Measurements from ENCODE around the gene DDO. TPM values are rescaled to one million over a fixed set of nuclear protein-coding genes. Genes with fewer than 3 reads are reported as not detected.
A peak's percentile ranks its signal among the peaks of the same experiment; 100 is the strongest.

DDO gene
- total RNA-seq, 2 donors from 2014 or later: 0.34 TPM; not detected in 1

DNA sequence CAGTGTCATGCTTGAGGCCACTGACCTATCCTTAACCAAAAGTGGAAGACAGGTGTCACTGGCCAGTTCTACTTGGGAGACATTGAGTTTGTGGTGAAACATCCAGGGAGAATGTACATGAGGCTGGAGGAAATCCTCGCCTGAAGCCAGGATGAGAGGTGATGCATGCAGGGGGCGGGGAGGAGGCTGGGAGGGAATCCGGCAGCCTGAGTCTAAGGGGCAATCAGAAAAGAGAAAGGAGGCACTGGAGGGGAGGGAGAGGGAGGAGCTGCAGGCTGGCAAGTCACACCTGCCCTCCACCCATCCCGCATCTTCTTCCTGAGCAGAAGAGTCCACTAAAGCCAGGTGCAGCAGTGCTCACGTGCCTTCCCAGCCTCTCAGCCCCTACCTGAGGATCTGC is 14.9 kb upstream of the DDO start:
- Mint-ChIP-seq H3K36me3 (no peaks in the 10 kb centered on the region), H3K9me3 (no peaks in the 10 kb centered on the region), H3K27ac (no peak overlapping the region)
- ATAC-seq (no peak), DNase-seq (ENCODE audit: low spot score in 2 of 2) (no peak)

GRCh38 chr6:110428153-110428552 is 12.8 kb upstream of the DDO start:
- Mint-ChIP-seq H3K36me3 (no peaks in the 10 kb centered on the region), H3K27ac (no peak overlapping the region), H3K9me3 (no peaks in the 10 kb centered on the region)
- no peak for ATAC-seq
- no peak for DNase-seq (ENCODE audit: low spot score in 2 of 2)

- ATAC-seq (no peak), DNase-seq (ENCODE audit: low spot score in 2 of 2) (no peak)
- H3K9me3 Mint-ChIP-seq: peaks cover 7 to 10% of the 10 kb centered on the region in 2 donors
- no peak overlapping the region for H3K27ac Mint-ChIP-seq
- H3K36me3 Mint-ChIP-seq: peaks cover 8 to 11% of the 10 kb centered on the region in 2 donors
Measured at GRCh38 chr6:110425816-110426215, 10.4 kb upstream of the DDO start.

- Mint-ChIP-seq H3K9me3 (peaks cover 9 to 12% of the 10 kb centered on the region in 2 donors), H3K27ac (no peak overlapping the region), H3K36me3 (peaks cover 8 to 15% of the 10 kb centered on the region in 2 donors)
- DNase-seq (ENCODE audit: low spot score in 2 of 2) (no peak), ATAC-seq (no peak)
Measured at GRCh38 chr6:110422444-110422822, 7.1 kb upstream of the DDO start.

DNA sequence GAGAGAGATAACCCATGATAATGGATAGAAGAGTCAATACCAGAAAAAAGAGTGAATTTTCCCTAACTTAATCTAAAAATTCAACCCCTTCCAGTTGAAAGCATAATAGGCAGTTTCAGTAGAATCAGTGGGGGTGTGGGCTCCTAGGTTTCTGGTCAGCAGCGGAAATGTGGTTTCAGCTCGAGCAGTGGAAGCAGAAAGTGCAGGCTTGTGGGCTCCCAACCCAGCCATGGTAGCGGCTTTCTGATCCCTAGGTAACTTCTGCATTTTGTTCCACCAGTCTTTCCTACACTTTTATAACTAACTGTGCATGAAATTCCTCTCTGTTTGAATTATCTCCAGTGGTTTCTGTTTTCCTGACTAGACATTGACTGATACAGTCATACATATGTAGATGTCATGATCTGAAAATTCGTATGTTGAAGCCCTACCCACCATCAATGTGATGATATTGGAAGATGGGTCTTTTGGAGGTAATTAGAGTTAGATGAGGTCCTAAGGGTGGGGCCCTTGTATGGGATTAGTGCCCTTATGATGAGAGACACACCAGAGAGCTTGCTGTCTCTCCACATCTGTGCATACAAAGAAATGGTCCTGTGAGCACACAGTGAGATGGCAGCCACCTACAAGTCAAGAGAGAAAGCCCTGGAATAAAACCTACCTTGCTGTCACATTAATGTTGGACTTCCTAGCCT is 6.5 kb upstream of the DDO start:
- no peak overlapping the region for H3K27ac Mint-ChIP-seq
- H3K36me3 Mint-ChIP-seq: peaks cover 8 to 15% of the 10 kb centered on the region in 2 donors
- peaks cover 9 to 12% of the 10 kb centered on the region in 2 donors for H3K9me3 Mint-ChIP-seq
- ATAC-seq: no peak
- no peak for DNase-seq (ENCODE audit: low spot score in 2 of 2)

DNA sequence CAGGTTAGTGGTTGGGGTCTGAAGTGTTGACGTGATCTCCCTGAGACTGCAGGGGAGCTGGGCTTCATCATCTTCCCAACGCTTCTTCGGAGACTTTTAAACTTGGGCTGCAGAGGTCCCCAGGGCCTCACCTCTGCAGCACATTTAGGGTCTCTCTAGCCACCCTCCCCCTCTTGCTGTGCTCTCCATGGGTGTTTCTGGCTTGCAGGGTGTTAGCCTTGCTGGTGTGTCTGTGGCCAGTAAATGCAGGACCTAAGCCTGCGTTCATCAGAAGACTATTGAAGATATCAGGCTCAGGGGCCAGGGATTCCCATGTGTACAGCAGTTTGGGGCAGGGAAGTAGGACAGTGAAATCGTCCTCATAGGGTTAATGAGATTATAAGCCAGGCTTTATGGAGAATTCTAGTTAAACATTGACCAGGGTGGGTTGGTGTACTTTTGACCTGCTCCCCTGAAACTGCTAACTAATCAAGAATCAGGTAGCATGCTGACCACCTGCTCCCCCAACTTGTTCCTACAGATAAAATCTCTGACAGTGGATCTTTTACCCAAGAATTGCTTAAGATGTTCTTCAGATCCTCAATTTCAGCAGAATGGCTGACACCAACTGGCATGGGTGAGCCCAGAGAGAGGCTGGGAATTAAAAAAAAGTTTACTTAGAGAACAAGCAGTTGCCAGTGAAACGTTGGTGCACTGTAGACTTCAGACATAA is 3.8 kb upstream of the DDO start:
- DNase-seq (ENCODE audit: low spot score in 2 of 2): no peak
- Mint-ChIP-seq H3K9me3 (peaks cover 9 to 12% of the 10 kb centered on the region in 2 donors), H3K36me3 (peaks cover 8 to 15% of the 10 kb centered on the region in 2 donors), H3K27ac (no peak overlapping the region)
- ATAC-seq: no peak

- no peak overlapping the region for H3K27ac Mint-ChIP-seq
- H3K9me3 Mint-ChIP-seq: peaks cover 9 to 12% of the 10 kb centered on the region in 2 donors
- H3K36me3 Mint-ChIP-seq: peaks cover 8 to 15% of the 10 kb centered on the region in 2 donors
- DNase-seq (ENCODE audit: low spot score in 2 of 2) (no peak), ATAC-seq (no peak)
Measured at GRCh38 chr6:110418594-110418993, 3.2 kb upstream of the DDO start.

GRCh38 chr6:110414669-110415068 is 706 bp downstream of the DDO start:
- no peak for DNase-seq (ENCODE audit: low spot score in 2 of 2)
- ATAC-seq: no peak
- H3K36me3 Mint-ChIP-seq: no peaks in the 10 kb centered on the region

DNA sequence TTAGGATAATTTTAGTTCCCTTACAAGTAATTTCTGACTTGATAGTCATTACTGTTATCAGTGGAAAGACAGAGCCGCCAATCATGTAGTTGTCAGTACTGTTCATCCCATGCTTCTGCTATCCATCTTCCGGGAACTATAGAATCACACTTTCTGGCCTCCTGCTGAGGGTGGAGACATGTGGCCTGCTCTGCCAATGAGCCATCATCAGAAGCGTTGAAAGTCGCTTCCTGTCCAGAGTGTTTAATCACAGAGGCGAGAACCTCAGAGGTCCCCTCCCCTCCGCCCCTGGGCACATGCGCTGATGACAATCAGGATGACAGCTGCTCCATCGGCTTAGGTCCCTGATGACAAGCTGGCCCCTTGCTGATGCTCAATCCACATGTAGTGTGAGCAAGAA is 3.0 kb downstream of the DDO start:
- no peaks in the 10 kb centered on the region for H3K9me3 Mint-ChIP-seq
- DNase-seq (ENCODE audit: low spot score in 2 of 2): no peak
- H3K36me3 Mint-ChIP-seq: no peaks in the 10 kb centered on the region
- no peak overlapping the region for H3K27ac Mint-ChIP-seq
- ATAC-seq: no peak

More at GRCh38 chr6:110414669-110415068, 706 bp downstream of the DDO start:
- no peaks in the 10 kb centered on the region for H3K9me3 Mint-ChIP-seq
- no peak overlapping the region for H3K27ac Mint-ChIP-seq

DNA sequence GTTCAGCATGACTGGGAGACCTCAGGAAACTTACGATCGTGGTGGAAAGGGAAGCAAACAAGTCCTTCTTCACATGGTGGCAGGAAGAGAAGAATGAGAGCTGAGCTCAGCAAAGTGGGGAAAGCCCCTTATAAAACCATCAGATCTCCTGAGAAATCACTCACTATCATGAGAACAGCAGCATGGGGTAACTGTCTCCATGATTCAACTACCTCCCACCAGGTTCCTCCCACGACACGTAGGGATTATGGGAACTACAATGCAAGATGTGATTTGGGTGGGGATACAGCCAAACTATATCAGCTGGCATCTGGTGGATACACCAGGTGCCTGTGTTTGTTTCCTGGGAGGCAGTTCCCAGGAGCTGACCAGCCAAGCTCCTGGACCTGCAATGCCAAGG is 4.9 kb downstream of the DDO start:
- ATAC-seq (no peak), DNase-seq (ENCODE audit: low spot score in 2 of 2) (no peak)
- Mint-ChIP-seq H3K36me3 (no peaks in the 10 kb centered on the region), H3K9me3 (no peaks in the 10 kb centered on the region), H3K27ac (no peak overlapping the region)

DNA sequence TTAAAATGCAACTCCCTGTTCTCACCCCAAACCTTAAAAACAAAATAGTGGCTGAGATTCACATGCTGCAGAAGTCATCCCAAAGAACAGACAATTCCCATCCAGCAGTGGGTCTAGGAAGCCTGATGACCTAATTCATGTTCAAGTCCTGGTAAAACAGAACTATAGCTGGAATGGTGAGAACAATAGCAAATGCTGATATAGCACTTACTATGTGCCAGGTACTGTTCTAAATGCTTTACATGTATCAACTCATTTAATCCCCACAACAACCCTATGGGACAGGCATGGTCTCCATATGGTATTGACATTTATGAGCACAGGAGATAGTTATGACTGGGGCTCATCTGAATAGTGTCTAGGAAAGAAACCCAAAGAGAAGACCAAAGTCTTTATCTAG is 5.6 kb downstream of the DDO start:
- Mint-ChIP-seq H3K36me3 (no peaks in the 10 kb centered on the region), H3K27ac (no peak overlapping the region), H3K9me3 (no peaks in the 10 kb centered on the region)
- DNase-seq (ENCODE audit: low spot score in 2 of 2): no peak
- ATAC-seq: no peak

GRCh38 chr6:110408901-110409300 is 6.5 kb downstream of the DDO start:
- no peak for ATAC-seq
- Mint-ChIP-seq H3K27ac (no peak overlapping the region), H3K9me3 (no peaks in the 10 kb centered on the region), H3K36me3 (no peaks in the 10 kb centered on the region)
- DNase-seq (ENCODE audit: low spot score in 2 of 2): no peak

DNA sequence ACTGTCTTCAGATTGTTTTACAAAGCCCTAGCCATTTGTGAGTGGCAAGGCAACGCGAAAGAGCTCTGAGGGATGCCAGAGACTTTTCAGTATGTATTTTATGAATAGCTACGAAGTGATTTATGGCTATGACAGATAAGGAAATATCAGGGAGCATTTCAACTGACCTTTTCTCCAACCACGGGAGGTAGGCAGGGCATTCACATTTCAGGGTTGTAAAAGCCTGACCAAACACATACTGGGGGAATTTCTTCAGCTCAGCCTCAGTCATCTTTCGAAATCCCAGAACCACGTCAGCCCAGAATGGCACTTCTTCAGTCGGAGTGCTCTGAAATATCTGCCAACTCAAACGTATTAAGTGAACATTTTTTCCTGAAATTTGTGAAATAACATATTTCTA is 10.8 kb downstream of the DDO start:
- H3K27ac Mint-ChIP-seq: no peak overlapping the region
- no peaks in the 10 kb centered on the region for H3K36me3 Mint-ChIP-seq
- ATAC-seq (no peak), DNase-seq (ENCODE audit: low spot score in 2 of 2) (no peak)
- H3K9me3 Mint-ChIP-seq: no peaks in the 10 kb centered on the region

GRCh38 chr6:110401585-110402176 is 13.7 kb downstream of the DDO start:
- ATAC-seq (no peak), DNase-seq (ENCODE audit: low spot score in 2 of 2) (no peak)
- H3K9me3 Mint-ChIP-seq: no peaks in the 10 kb centered on the region

DNA sequence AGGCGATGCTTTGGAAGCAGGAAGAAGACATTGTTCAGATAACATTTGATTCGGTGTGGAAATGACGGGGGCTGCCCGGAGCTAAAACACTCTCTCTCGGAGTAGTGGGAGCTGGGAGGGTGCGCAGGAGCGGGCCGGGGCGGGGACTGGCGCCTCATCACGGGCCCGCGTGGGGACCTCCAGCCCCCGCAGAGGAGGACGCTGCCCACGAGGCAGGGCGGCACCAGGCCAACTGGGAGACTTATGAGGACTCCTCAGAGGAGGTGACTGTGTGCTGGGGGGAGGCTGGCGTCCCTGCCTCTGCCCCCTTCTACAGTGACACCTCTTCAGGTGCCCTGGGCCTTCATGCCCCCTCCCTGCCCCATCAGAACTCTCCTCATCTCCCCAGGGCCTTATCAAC is 15.2 kb downstream of the DDO start:
- Mint-ChIP-seq H3K9me3 (no peaks in the 10 kb centered on the region), H3K27ac (peak overlapping the region in 1 of 2 donors; percentile 20), H3K36me3 (no peaks in the 10 kb centered on the region)
- no peak for ATAC-seq
- no peak for DNase-seq (ENCODE audit: low spot score in 2 of 2)

More at GRCh38 chr6:110401585-110402176, 13.7 kb downstream of the DDO start:
- Mint-ChIP-seq H3K36me3 (no peaks in the 10 kb centered on the region), H3K27ac (no peak overlapping the region)

GRCh38 chr6:110399219-110400071 is 15.9 kb downstream of the DDO start:
- peak in 1 of 2 donors; percentile 24 for ATAC-seq

DNA sequence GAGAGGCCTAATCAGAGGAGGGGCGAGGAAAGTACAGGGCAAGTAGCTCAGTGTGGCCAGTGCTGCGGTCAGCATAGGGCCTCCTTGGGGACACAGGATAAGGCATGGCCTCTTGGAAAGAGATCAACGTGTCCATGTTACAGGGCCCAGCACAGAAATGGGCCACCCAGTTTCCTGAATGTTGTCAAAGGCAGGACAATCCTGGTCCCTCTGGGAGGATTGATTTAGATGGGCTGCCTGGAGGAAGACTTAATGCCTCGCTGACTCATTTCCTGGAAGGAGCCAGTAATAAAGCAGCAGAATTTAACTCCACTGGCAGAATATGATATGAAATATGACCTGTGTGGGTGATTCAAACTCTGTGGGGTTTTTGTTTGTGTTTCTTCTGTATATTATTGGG is 16.6 kb downstream of the DDO start:
- Mint-ChIP-seq H3K9me3 (no peaks in the 10 kb centered on the region), H3K36me3 (no peaks in the 10 kb centered on the region), H3K27ac (peak overlapping the region; percentile 50 to 82)
- ATAC-seq: no peak
- DNase-seq (ENCODE audit: low spot score in 2 of 2): no peak

More at GRCh38 chr6:110399219-110400071, 15.9 kb downstream of the DDO start:
- peak overlapping the region; percentile 50 to 82 for H3K27ac Mint-ChIP-seq
- no peaks in the 10 kb centered on the region for H3K9me3 Mint-ChIP-seq
- H3K36me3 Mint-ChIP-seq: no peaks in the 10 kb centered on the region
- no peak for DNase-seq (ENCODE audit: low spot score in 2 of 2)

Data from activated naive CD4-positive, alpha-beta T cell treated with anti-CD3 and anti-CD28 coated beads, Interleukin-2, amount 50 U/mL, for 72 hours (primary cell).